Raji (cell line): ENCODE data around the gene PTPN23.

ENCODE experiments used
- POLR2A ChIP-seq: IDR thresholded peaks from 2 replicates; pipeline ENCODE4 v1.6.1; 2011; ENCODE audit warnings: low read depth, low read length, control low read depth; ENCODE audit not compliant: insufficient read depth

PTPN23 gene

GRCh38 chr3:47394140-47394870 lies 13.5 kb downstream of the PTPN23 start:
- TF ChIP-seq POLR2A = no peak

GRCh38 chr3:47394881-47395280 lies 14.1 kb downstream of the PTPN23 start:
- no peak for TF ChIP-seq POLR2A

- TF ChIP-seq POLR2A = no peak
Observed at GRCh38 chr3:47398228-47398627, 17.4 kb downstream of the PTPN23 start.

- no peak for TF ChIP-seq POLR2A
Observed at GRCh38 chr3:47399016-47399415, 18.2 kb downstream of the PTPN23 start.

GRCh38 chr3:47399531-47400270 lies 18.9 kb downstream of the PTPN23 start:
- TF ChIP-seq POLR2A = no peak

- TF ChIP-seq POLR2A = no peak
Observed at GRCh38 chr3:47404431-47404876, 23.6 kb downstream of the PTPN23 start.

- TF ChIP-seq POLR2A = no peak
Observed at GRCh38 chr3:47404955-47405790, 24.4 kb downstream of the PTPN23 start.

- no peak for TF ChIP-seq POLR2A
Observed at GRCh38 chr3:47405820-47406761, 25.3 kb downstream of the PTPN23 start.

- TF ChIP-seq POLR2A = no peak
Observed at GRCh38 chr3:47406762-47407149, 25.9 kb downstream of the PTPN23 start.

- no peak for TF ChIP-seq POLR2A
Observed at GRCh38 chr3:47407237-47407636, 26.4 kb downstream of the PTPN23 start.

- no peak for TF ChIP-seq POLR2A
Observed at GRCh38 chr3:47407896-47408838, 27.3 kb downstream of the PTPN23 start.

GRCh38 chr3:47408839-47409229 lies 28.0 kb downstream of the PTPN23 start:
- TF ChIP-seq POLR2A = no peak

GRCh38 chr3:47409284-47409683 lies 28.5 kb downstream of the PTPN23 start:
- TF ChIP-seq POLR2A = no peak
